NT2/D1 (cell line): Measurements from ENCODE around the gene GRIPAP1.

Experiments
- DNase-seq: peaks from one replicate; pipeline ENCODE4 v3.0.0-alpha.2; 2011; ENCODE audit warnings: low read depth, low spot score
- H3K27me3 ChIP-seq: 2 replicates; pipeline ENCODE4 v1.6.0; 2011; ENCODE audit warnings: mild to moderate bottlenecking; ENCODE audit not compliant: insufficient read length, insufficient read depth
- H3K36me3 ChIP-seq: 2 replicates; pipeline ENCODE4 v1.6.1; 2011; ENCODE audit warnings: mild to moderate bottlenecking, low read length, mixed read lengths; ENCODE audit not compliant: insufficient read depth, insufficient read length
- H3K4me1 ChIP-seq: 2 replicates; pipeline ENCODE4 v1.5.1; 2011; ENCODE audit not compliant: insufficient read depth, insufficient read length
- H3K4me3 ChIP-seq: 2 replicates; pipeline ENCODE4 v1.5.1; 2011; ENCODE audit warnings: low read depth; ENCODE audit not compliant: insufficient read length
- H3K9ac ChIP-seq: 2 replicates; pipeline ENCODE4 v1.6.0; 2011; ENCODE audit warnings: low read depth; ENCODE audit not compliant: insufficient read length
- H3K9me3 ChIP-seq: 2 replicates; pipeline ENCODE4 v1.5.1; 2011; ENCODE audit warnings: mild to moderate bottlenecking, low read length; ENCODE audit not compliant: insufficient read depth
- SUZ12 ChIP-seq: IDR thresholded peaks from 2 replicates; pipeline ENCODE4 v1.6.1; 2011; ENCODE audit not compliant: insufficient read length, insufficient read depth; ENCODE audit errors: extremely low read depth
- YY1 ChIP-seq: IDR thresholded peaks from 2 replicates; pipeline ENCODE4 v1.6.1; 2011; ENCODE audit not compliant: insufficient read length, insufficient read depth
- ZNF274 ChIP-seq: IDR thresholded peaks from 2 replicates; pipeline ENCODE4 v1.6.1; 2011; ENCODE audit warnings: mild to moderate bottlenecking, low read depth, low read length

GRIPAP1 gene, protein sequence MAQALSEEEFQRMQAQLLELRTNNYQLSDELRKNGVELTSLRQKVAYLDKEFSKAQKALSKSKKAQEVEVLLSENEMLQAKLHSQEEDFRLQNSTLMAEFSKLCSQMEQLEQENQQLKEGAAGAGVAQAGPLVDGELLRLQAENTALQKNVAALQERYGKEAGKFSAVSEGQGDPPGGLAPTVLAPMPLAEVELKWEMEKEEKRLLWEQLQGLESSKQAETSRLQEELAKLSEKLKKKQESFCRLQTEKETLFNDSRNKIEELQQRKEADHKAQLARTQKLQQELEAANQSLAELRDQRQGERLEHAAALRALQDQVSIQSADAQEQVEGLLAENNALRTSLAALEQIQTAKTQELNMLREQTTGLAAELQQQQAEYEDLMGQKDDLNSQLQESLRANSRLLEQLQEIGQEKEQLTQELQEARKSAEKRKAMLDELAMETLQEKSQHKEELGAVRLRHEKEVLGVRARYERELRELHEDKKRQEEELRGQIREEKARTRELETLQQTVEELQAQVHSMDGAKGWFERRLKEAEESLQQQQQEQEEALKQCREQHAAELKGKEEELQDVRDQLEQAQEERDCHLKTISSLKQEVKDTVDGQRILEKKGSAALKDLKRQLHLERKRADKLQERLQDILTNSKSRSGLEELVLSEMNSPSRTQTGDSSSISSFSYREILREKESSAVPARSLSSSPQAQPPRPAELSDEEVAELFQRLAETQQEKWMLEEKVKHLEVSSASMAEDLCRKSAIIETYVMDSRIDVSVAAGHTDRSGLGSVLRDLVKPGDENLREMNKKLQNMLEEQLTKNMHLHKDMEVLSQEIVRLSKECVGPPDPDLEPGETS

DNA sequence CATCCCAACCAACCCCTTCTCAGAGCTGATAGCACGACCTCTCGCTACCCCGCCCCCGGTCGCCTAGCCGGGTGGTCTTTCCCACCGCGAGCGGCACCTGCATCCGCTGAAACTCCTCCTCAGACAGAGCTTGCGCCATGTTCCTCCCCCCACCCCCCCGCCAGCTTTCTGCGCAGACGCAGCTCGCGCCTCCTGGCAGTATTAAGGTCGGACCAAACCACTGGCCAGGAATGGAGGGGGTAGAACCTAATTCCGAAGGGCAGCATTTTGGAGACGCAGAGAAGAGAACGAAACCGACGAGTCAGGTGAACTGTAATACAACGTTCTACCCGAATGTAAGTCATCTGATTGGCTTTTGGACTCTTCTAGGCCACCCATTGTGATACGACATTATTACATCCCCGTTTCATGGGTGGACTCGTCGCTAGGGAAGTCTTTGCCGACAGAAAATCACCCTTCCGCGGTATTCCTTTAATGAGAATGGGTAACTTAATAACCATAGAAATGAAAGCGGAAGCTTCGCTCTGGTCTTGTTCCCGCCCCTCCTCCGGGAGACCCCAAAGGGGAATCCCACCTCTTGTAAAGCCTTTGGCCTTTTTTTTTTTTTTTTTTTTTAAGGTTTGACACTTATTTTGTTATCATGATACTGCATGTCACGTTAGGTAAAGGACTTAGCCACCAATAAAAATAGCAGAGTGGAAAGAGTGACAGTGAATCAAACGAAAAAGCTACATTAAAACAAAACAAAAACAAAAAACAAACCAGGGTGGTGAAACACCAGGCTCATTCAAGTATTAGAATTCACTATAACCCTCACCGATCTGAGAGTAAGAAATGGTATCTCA lies at the start of gene GRIPAP1:
Gene GRIPAP1, minus strand, starts transcription at position 174 of the 845 bp plus-strand sequence. Its CDS starts 35 bp downstream, at position 139.
- Histone ChIP-seq H3K4me1 (no peaks in the 10 kb centered on the region), H3K4me3 (peak within 1 kb of the TSS; percentile 93), H3K27me3 (no peaks in the 10 kb centered on the region), H3K9me3 (no peaks in the 10 kb centered on the region), H3K36me3 (peaks cover 30% of the 10 kb centered on the region), H3K9ac (peak within 1 kb of the TSS; percentile 91)
- peak; percentile 83 for DNase-seq
- TF ChIP-seq ZNF274, result no peak
- TF ChIP-seq SUZ12, result no peak
- TF ChIP-seq YY1, result peak; percentile 64

DNA sequence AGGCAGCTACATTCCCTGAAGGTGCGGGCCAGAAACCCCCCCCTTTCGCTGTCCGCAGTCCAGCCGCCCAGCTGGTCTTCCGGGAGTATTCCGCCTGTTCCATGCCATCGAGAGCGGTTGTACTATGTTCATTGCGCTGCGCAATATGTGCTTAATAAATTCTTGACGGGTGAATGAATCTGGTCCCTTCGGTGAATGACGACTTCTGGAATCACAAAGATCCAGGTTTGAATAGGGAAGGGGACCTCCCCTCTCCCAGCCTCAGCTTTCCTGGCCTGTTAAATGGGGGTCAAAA lies 41.9 kb upstream of the GRIPAP1 start:
- peak overlapping the region; percentile 44 for H3K9ac ChIP-seq
- peaks cover 7% of the 10 kb centered on the region for H3K4me1 ChIP-seq
- H3K36me3 ChIP-seq, result peaks cover 7% of the 10 kb centered on the region
- H3K9me3 ChIP-seq, result no peaks in the 10 kb centered on the region
- DNase-seq, result no peak
- H3K4me3 ChIP-seq, result peak overlapping the region; percentile 41
- H3K27me3 ChIP-seq, result no peaks in the 10 kb centered on the region
- TF ChIP-seq YY1 (no peak), ZNF274 (no peak), SUZ12 (no peak)

DNA sequence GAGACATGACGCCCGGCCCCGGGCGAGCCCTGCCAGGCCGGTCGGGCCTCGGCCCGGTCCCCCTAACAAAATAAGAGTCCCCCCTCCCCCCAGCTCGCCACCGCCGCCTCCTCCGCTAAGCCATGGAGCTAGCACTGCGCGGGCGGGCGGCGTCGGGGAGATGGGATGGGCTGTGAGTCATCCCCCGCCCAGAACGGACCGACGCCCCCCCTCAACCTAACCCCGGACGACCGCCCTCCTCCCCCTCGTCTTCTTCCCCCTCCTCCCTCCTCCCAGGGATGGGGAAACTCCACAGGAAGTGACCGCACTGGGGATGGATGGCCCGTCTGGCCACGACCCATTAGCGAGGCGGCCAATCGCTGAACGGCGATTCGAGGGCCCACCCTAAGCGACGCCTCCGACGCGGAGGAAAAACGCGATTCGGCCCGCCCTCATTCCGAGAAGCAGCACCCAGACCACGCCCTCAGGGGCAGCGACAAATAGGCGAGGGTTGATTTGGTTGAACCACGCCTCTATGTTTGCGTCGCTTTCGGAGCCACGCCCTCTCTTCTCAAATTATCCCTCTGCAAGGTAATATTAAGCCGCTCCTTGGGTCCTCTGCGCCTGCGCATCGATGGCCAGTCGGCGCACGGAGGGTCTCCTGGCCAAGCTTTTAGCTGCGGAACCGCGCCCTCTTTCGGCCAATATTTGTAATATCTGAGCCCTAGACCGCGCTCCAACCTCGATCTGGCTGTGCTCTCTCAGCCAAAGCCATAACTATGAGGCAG lies 41.3 kb upstream of the GRIPAP1 start, which contains the start of gene TFE3:
Gene TFE3, minus strand, starts transcription at position 138 of the 767 bp plus-strand sequence. Its CDS starts 131 bp downstream, at position 7.
- peaks cover 7% of the 10 kb centered on the region for H3K4me1 ChIP-seq
- no peaks in the 10 kb centered on the region for H3K9me3 ChIP-seq
- DNase-seq, result peak; percentile 98

DNA sequence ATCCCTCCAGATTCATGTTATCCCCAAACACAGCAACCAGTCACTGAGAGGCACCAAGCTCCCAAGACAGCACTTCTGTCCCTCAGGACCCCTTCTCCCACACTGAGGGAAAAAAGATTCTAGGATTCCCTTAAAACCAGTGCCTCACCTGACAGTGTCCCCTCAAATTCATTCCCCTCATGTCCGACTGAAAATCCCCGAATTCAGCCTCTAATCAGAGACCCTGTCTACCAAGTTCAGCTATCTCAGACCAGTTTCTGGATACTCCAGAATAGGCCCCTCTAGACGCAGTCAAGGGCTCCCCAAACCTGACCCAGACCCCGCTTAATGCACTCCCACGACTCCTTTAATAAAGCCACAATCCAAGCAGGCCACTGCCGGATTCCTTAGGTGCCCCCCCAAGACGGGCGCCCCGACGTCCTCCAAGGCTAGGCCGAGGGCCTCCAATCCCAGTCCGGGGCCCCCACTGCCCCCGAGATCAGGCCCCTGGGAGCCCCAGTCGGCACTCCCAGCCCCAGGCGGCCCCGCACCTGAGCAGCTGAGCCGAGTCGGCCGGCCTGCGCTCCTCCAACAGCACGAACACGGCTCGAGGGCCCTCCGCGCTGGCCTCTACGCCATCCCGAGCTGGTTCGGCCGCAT lies 40.6 kb upstream of the GRIPAP1 start:
- TF ChIP-seq SUZ12, result no peak
- TF ChIP-seq ZNF274, result no peak
- no peak for TF ChIP-seq YY1
- DNase-seq, result no peak
- Histone ChIP-seq H3K9me3 (no peaks in the 10 kb centered on the region), H3K9ac (peak overlapping the region; percentile 90), H3K4me1 (peaks cover 7% of the 10 kb centered on the region), H3K27me3 (no peaks in the 10 kb centered on the region), H3K4me3 (peak overlapping the region; percentile 80), H3K36me3 (peaks cover 19% of the 10 kb centered on the region)

More for the DNA sequence above, 41.3 kb upstream of the GRIPAP1 start, which contains the start of gene TFE3:
- Histone ChIP-seq H3K36me3 (peaks cover 12% of the 10 kb centered on the region), H3K27me3 (no peaks in the 10 kb centered on the region), H3K9ac (peak within 1 kb of the TSS; percentile 90), H3K4me3 (peak within 1 kb of the TSS; percentile 80)
- TF ChIP-seq SUZ12 (no peak), ZNF274 (no peak), YY1 (no peak)

DNA sequence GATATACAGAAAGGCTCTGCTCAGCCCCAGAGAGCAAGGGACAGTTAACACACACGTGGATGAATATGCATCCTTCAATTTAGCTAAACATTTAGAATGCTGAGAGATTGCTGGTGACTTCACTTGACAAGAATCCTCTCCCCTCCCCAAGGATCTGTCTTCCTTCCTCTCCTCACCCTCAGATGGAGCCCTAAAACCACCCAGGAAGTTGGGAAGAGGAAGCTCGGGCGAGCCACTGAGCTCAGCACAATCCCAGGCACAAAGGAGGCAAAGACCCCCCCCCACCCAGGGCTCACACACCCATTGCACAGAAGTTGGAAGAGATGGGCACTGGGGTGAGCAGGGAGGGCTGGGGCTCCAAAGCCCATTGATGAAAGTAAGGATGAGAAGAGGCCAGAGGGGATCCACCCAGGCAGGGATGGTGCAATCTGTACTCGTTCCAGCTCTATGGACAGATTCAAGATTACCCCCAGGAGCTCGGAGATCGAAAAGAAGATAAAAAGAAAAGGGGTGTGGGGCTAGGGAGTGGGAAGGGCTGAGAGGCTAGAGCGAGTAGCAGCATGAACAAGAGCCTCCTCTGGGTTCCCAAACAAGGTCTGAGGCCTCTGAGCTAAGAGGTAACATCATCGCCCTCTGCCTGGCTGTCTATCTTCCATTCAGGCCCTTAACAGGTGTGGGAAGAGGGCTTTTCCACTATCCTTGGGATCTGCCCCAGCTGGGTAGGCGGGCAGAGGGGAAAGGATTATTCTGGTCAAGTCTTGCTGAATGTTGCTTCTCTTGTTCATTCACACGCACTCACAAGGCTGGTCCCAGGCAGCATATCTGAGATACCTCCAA lies 39.9 kb upstream of the GRIPAP1 start:
- Histone ChIP-seq H3K36me3 (peaks cover 26% of the 10 kb centered on the region), H3K27me3 (no peaks in the 10 kb centered on the region), H3K4me3 (peak overlapping the region; percentile 80), H3K9ac (peak overlapping the region; percentile 90), H3K4me1 (peaks cover 7% of the 10 kb centered on the region), H3K9me3 (no peaks in the 10 kb centered on the region)
- no peak for DNase-seq
- TF ChIP-seq SUZ12, result no peak
- no peak for TF ChIP-seq YY1
- no peak for TF ChIP-seq ZNF274
